Bronchial epithelial cell (primary cell): ENCODE measurements around the gene DHX58. TPM values are rescaled to one million over a fixed set of nuclear protein-coding genes. Genes with fewer than 3 reads are reported as not detected.

ENCODE experiments used
- DNase-seq: peaks from one replicate; pipeline ENCODE4 v3.0.0-alpha.2; 2010; ENCODE audit warnings: low read depth
- FAIRE-seq: peaks from 2 replicates; lab custom pipeline; 2011; peaks lifted over from hg19 to GRCh38; lab: Jason Lieb, UNC
- H3K27me3 ChIP-seq: 2 replicates; pipeline ENCODE4 v1.5.1; 2011; ENCODE audit warnings: low read length; ENCODE audit not compliant: control insufficient read depth, insufficient read depth
- H3K36me3 ChIP-seq: 2 replicates; pipeline ENCODE4 v1.5.1; 2011; ENCODE audit warnings: low read length; ENCODE audit not compliant: control insufficient read depth, insufficient read depth
- H3K4me3 ChIP-seq: 2 replicates; pipeline ENCODE4 v1.5.1; 2011; ENCODE audit warnings: mild to moderate bottlenecking, low read depth, low read length, control low read depth
- total RNA-seq: library from RNA; depleted of rRNA; stranded (reverse); fragments of >200 nt; gene quantifications from 2 replicates; pipeline ENCODE4 v1.2.1, GENCODE V29; 2014
- TF ChIP-seq, protein P1 (sequence below): IDR thresholded peaks from 2 replicates; pipeline ENCODE4 v1.5.1; 2011; ENCODE audit warnings: mild to moderate bottlenecking, moderate library complexity, low read length, control low read depth, inconsistent platforms; ENCODE audit not compliant: insufficient read depth, severe bottlenecking

DHX58 gene
- total RNA-seq, 1 donor from 2014 or later, result 5.0 TPM

- FAIRE-seq (no peak), DNase-seq (no peak)
- Histone ChIP-seq H3K4me3 (no peak overlapping the region), H3K27me3 (no peaks in the 10 kb centered on the region), H3K36me3 (peaks cover 28% of the 10 kb centered on the region)
- TF ChIP-seq, protein P1, sequence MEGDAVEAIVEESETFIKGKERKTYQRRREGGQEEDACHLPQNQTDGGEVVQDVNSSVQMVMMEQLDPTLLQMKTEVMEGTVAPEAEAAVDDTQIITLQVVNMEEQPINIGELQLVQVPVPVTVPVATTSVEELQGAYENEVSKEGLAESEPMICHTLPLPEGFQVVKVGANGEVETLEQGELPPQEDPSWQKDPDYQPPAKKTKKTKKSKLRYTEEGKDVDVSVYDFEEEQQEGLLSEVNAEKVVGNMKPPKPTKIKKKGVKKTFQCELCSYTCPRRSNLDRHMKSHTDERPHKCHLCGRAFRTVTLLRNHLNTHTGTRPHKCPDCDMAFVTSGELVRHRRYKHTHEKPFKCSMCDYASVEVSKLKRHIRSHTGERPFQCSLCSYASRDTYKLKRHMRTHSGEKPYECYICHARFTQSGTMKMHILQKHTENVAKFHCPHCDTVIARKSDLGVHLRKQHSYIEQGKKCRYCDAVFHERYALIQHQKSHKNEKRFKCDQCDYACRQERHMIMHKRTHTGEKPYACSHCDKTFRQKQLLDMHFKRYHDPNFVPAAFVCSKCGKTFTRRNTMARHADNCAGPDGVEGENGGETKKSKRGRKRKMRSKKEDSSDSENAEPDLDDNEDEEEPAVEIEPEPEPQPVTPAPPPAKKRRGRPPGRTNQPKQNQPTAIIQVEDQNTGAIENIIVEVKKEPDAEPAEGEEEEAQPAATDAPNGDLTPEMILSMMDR, result no peak
These were observed 19.5 kb upstream of the DHX58 start for GRCh38 chr17:42131981-42132432.

DNA sequence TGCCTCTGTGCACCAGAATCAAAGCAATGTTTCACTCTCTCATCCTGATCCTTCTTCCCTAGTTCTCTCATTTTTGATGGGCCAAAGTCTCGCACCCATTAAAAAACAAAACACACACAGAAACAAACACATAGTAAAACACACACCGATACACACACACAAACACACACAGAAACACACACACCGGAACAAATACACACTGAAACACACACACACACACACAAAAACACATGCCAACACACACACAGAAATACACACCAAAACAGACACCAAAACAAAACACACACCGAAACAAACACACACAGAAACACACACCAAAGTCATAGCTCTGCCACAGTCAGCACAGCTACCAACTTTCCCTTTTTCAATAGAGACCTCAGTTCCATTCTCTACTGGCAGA lies 18.7 kb upstream of the DHX58 start:
- Histone ChIP-seq H3K4me3 (no peak overlapping the region), H3K36me3 (peaks cover 28% of the 10 kb centered on the region), H3K27me3 (no peaks in the 10 kb centered on the region)
- no peak for DNase-seq
- TF ChIP-seq, protein P1, result no peak
- FAIRE-seq, result no peak

GRCh38 chr17:42130310-42130936 lies 17.9 kb upstream of the DHX58 start:
- H3K27me3 ChIP-seq, result no peaks in the 10 kb centered on the region
- DNase-seq, result no peak
- FAIRE-seq, result no peak
- peaks cover 30% of the 10 kb centered on the region for H3K36me3 ChIP-seq
- TF ChIP-seq, protein P1, result no peak
- H3K4me3 ChIP-seq, result no peak overlapping the region

- DNase-seq (no peak), FAIRE-seq (no peak)
- peaks cover 32% of the 10 kb centered on the region for H3K36me3 ChIP-seq
- no peak overlapping the region for H3K4me3 ChIP-seq
- TF ChIP-seq, protein P1, result no peak
- H3K27me3 ChIP-seq, result no peaks in the 10 kb centered on the region
These were observed 16.8 kb upstream of the DHX58 start for GRCh38 chr17:42129109-42129837.

DNA sequence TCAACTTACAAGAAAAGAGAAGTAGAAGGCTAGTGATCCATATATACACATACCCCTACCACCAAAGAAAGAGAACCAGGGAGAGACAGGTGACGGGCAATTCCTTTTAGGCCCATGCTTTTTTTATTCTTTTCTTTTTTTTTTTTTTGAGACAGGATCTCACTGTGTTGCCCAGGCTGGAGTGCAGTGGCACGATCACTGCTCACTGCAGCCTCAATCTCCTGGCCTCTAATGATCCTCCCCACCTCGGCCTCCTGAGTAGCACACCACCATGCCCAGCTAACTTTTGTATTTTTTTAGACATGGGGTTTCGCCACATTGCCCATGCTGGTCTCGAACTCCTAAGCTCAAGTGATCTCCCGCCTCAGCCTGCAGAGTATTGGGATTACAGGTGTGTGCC lies 14.9 kb upstream of the DHX58 start:
- Histone ChIP-seq H3K4me3 (no peak overlapping the region), H3K36me3 (peaks cover 32% of the 10 kb centered on the region), H3K27me3 (no peaks in the 10 kb centered on the region)
- FAIRE-seq (no peak), DNase-seq (no peak)
- TF ChIP-seq, protein P1, result no peak
